Activated naive CD8-positive, alpha-beta T cell treated with anti-CD3 and anti-CD28 coated beads, Interleukin-2, amount 50 U/mL, for 24 hours (primary cell): Measurements from ENCODE around the gene AMZ2.
"Not testable (repeated sequence)": the region's sequence is repeated elsewhere in the genome, so short reads cannot be mapped to it uniquely, and the experiment has no call there.

Experiments
- ATAC-seq: fragments of 150-1000 bp; cut with Tn5 transposase; one replicate; pipeline ENCODE4 v1.10.0; 2021
- DNase-seq: peaks from one replicate; pipeline ENCODE4 v3.0.0; 2021
- H3K27ac Mint-ChIP-seq: one replicate; pipeline ENCODE4 v1.8.0; 2021; ENCODE audit warnings: mild to moderate bottlenecking, mixed read lengths
- H3K27me3 Mint-ChIP-seq: one replicate; pipeline ENCODE4 v1.8.0; 2021; ENCODE audit warnings: mixed read lengths
- H3K36me3 Mint-ChIP-seq: one replicate; pipeline ENCODE4 v1.8.0; 2021; ENCODE audit warnings: low read depth, mixed read lengths
- H3K4me1 Mint-ChIP-seq: one replicate; pipeline ENCODE4 v1.8.0; 2021; ENCODE audit warnings: mixed read lengths
- H3K4me3 Mint-ChIP-seq: one replicate; pipeline ENCODE4 v1.8.0; 2021; ENCODE audit warnings: mild to moderate bottlenecking, moderate library complexity, mixed read lengths
- H3K9me3 Mint-ChIP-seq: one replicate; pipeline ENCODE4 v1.8.0; 2021; ENCODE audit warnings: mixed read lengths

AMZ2 gene

DNA sequence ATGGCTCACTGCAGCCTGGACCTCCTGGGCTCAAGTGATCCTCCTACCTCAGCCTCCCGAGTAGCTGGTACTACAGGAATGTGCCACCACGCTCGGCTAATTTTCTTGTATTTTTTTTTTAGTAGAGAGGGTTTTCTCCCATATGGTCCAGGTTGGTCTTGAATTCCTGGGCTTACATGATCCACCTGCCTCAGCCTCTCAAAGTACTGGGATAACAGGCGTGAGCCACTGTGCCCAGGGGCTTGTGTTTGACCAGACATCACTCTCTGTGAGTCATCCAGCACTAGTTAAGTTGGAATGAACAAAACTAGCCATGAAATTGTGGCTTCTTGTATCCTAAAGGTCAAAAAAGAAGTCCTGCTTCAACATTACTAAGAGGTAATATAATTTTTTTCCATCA is 16.7 kb upstream of the AMZ2 start:
- not testable (repeated sequence) for ATAC-seq, H3K9me3 Mint-ChIP-seq, H3K27me3 Mint-ChIP-seq, H3K27ac Mint-ChIP-seq, DNase-seq, H3K4me3 Mint-ChIP-seq, H3K36me3 Mint-ChIP-seq
- H3K4me1 Mint-ChIP-seq, result peaks cover 64% of the 10 kb centered on the region

DNA sequence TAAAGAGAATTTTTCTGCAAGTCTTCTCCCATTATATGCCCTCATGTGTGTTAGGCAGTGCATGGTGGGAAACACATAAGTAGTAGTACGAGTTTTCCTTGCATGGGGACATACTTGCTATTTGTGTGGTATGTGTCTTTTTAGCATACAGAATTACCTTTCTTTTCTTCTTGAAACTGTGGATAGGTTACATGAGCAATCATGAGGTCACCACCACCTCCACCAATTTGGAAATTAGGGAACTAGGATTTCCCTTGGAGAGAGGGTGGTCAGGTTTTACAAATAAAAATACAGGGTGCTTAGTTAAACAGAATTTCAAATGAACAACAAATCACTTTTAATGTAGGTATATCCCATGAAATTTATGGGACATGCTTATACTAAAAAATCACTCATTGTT is 16.3 kb upstream of the AMZ2 start:
- H3K27ac Mint-ChIP-seq, result no peak overlapping the region
- DNase-seq, result no peak
- H3K27me3 Mint-ChIP-seq, result no peaks in the 10 kb centered on the region
- peaks cover 3% of the 10 kb centered on the region for H3K36me3 Mint-ChIP-seq
- H3K4me3 Mint-ChIP-seq, result no peak overlapping the region
- H3K9me3 Mint-ChIP-seq, result no peaks in the 10 kb centered on the region
- peaks cover 64% of the 10 kb centered on the region for H3K4me1 Mint-ChIP-seq
- no peak for ATAC-seq

DNA sequence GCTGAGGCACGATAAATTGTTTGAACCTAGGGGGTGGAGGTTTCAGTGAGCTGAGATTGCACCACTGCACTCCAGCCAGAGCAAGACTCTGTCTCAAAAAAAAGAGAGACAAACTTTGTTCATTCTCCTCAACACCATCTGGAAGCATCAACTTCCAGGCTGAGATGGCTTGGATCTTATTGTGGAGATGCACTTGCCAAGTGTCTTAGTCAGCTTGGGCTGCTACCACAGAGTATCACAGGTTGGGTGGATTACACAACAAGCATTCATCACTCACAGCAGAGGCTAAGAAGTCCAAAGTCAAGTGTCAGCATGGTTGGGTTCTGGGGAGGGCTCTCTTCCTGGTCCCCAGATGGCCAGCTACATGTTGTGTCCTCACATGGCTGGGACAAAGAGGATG is 15.1 kb upstream of the AMZ2 start:
- H3K36me3 Mint-ChIP-seq, ATAC-seq, DNase-seq, H3K27me3 Mint-ChIP-seq, H3K27ac Mint-ChIP-seq, H3K4me3 Mint-ChIP-seq, H3K9me3 Mint-ChIP-seq: not testable (repeated sequence)
- H3K4me1 Mint-ChIP-seq, result peaks cover 71% of the 10 kb centered on the region

DNA sequence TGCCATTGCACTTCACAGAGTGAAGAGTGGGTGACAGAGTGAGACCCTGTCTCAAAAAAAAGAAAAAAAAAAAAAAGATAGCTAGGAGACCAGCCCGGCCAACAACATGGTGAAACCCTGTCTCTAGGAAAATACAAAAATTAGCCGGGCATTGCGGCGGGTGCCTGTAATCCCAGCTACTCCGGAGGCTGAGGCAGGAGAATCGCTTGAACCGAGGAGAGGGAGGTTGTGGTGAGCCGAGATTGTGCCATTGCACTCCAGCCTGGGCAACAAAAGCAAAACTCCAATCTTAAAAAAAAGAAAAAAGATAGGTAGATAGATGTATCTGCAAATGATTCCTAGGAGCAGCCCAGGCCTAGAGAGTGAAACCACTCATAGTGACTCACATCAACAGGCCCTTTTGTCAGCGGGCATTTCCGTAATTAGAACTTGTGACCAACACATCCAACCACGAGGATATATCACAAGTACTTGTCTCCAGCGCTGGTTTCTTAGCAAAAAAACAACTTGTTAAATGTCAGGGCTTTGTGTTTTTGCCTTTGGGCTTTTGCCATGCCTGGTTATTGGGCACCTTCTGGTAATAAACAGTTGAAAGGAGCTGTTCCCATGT is 13.0 kb upstream of the AMZ2 start:
- H3K36me3 Mint-ChIP-seq, H3K9me3 Mint-ChIP-seq, H3K27me3 Mint-ChIP-seq: not testable (repeated sequence)
- Mint-ChIP-seq H3K27ac (peak overlapping the region; percentile 88), H3K4me1 (peaks cover 73% of the 10 kb centered on the region), H3K4me3 (peak overlapping the region; percentile 42)
- ATAC-seq (peak; percentile 67), DNase-seq (peak; percentile 46)

DNA sequence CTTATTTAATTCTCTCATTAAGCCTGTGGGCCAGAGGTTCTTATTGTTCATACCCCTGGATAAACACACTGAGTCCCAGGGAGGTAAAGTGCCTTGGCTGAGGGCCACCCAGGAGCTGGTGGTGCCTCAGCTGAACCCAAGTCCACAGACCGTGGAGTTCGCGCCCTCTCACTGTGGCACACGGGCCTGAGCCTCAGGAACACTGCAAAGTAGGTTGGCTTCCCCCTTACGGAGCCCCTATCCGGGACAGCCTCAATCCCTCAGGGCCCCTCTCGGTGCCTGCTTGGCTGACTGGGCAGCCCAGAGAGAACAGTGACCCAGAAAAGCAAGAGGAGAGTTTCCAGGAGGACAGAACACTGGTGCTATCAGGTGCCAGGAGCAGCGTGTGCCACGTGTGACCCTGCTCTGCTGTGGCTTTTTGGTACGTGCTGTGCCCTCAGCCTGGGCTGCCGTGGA is 12.5 kb upstream of the AMZ2 start:
- not testable (repeated sequence) for H3K36me3 Mint-ChIP-seq, DNase-seq, H3K27me3 Mint-ChIP-seq, H3K9me3 Mint-ChIP-seq
- ATAC-seq, result peak; percentile 4
- H3K4me1 Mint-ChIP-seq, result peaks cover 77% of the 10 kb centered on the region
- H3K27ac Mint-ChIP-seq, result peak overlapping the region; percentile 88
- H3K4me3 Mint-ChIP-seq, result peak overlapping the region; percentile 42

DNA sequence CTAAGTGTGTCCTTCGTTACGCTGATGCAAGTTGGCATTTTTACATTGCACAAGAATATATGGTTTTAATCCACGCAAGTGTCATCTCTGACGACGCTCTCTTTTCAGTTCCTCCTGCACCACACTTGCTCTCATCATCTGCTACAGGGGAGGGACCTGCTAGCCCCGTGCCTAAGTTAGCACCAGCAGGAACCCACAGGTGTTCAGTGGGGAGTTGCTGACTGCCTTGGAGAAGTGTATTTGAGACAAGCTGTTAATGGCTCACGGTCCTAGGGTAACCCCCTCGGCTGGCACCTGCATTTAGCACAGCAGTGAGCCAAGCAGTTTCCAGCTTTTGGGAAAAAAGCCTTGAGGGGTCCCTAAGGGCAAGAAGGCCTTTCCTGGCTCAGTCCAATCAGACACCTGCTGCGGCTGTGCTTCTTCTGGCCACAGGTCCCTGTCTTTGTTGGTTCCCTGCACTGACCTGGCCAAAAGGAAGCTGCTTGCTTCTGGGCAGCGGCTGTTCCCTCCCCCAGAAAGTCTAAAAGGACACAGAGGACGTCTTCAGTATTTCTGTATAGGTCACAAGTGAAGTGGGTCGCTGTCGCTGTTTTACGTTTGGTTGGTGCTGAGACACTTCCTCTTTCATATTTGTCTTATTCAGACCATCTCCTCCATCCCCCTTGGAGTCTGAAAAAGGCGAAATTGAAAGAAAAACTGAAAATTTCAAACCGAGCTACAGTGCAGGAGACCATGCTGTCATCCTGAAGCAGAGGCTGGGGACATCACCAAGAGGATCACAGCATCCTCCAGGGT is 10.3 kb upstream of the AMZ2 start:
- H3K9me3 Mint-ChIP-seq, H3K36me3 Mint-ChIP-seq, H3K27me3 Mint-ChIP-seq: not testable (repeated sequence)
- peak overlapping the region; percentile 94 for H3K27ac Mint-ChIP-seq
- H3K4me1 Mint-ChIP-seq, result peaks cover 70% of the 10 kb centered on the region
- DNase-seq (peak; percentile 48), ATAC-seq (peak; percentile 64)
- peak overlapping the region; percentile 77 for H3K4me3 Mint-ChIP-seq

DNA sequence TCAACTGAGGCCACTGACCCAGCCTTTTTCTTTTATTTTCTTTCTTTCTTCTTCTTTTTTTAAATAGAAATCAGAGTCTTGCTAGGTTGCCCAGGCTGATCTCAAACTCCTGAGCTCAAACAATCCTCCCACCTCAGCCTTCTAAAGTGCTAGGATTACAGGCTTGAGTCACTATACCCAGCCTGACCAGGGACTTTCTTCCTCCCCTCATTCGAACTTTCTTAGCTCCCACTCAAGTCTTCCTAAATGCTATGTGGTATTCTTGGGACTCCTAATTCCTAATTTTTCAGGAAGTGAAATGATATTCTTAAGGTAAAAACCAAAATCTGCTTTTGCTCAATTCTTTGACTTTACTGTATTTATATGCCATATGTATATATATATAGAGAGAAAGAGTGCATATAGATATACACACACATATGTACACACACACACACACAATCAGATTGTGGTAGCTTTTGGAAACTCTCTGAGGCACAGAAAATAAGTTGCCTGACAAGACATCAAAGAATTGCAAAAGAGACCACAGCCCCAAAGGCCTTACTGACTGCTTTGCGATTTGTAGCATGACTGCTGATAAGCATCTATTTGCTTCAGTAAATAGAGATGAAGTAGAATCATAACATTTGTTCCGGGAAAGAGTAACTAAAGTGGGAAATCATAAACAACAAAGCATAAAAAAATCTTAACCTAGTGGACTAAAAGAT is 9.5 kb upstream of the AMZ2 start:
- H3K4me3 Mint-ChIP-seq, result peak overlapping the region; percentile 77
- no peaks in the 10 kb centered on the region for H3K36me3 Mint-ChIP-seq
- H3K4me1 Mint-ChIP-seq, result peaks cover 66% of the 10 kb centered on the region
- DNase-seq (no peak), ATAC-seq (peak; percentile 35)
- peak overlapping the region; percentile 94 for H3K27ac Mint-ChIP-seq
- no peaks in the 10 kb centered on the region for H3K27me3 Mint-ChIP-seq
- H3K9me3 Mint-ChIP-seq, result no peaks in the 10 kb centered on the region

DNA sequence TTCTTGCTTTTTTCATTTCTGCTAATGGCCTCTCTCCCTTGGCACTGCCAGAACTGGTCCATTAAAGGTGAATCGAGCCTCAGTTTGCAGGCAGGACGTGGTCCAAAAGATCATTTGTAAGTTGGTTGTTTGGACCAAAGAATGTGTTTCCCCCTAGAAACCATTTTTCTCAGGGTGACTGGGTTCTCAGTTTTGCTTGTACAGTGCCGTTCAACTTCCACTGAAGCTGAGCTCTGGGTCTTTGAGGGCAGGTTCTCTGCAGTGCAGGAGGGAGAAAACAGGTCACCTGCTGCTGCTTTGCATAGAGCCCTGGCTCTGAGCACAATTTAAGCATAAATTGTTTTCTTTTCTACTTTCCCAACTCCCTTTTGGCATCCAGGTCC is 9.0 kb upstream of the AMZ2 start:
- H3K4me3 Mint-ChIP-seq, result peak overlapping the region; percentile 77
- DNase-seq, result no peak
- no peaks in the 10 kb centered on the region for H3K9me3 Mint-ChIP-seq
- peak overlapping the region; percentile 94 for H3K27ac Mint-ChIP-seq
- no peaks in the 10 kb centered on the region for H3K27me3 Mint-ChIP-seq
- H3K4me1 Mint-ChIP-seq, result peaks cover 63% of the 10 kb centered on the region
- H3K36me3 Mint-ChIP-seq, result no peaks in the 10 kb centered on the region
- peak; percentile 34 for ATAC-seq

DNA sequence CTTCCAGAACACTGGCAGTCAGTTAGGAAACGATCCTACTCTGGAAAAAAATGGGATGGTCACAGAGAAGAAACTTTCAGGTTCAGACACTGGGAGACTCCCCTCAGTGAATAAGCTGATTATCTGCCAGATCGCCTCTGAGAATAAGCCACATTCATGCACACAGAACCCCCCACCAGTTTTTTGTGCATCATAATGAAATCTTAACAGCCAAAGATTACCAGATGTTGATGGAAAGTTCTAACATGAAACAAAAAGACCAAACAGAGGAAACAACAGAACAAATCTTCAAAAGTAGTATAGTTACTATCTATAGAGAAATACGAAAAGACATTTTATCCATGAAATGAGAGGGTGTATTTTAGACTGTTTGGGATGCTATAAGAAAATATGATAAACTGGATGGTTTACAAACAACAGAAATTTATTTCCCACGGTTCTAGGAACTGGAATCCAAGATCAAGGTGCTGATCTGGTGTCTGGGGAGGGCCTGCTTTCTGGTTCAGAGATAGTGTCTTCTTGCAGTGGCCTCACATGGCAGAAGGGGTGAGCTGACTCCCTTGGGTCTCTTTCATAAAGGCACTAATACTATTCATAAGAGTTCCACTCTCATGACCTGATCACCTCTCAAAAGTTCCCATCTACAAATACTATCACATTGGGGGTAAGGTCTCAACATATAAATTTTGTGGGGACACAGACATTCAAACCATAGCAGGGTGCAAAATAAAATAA is 8.0 kb upstream of the AMZ2 start:
- ATAC-seq, result no peak
- no peaks in the 10 kb centered on the region for H3K36me3 Mint-ChIP-seq
- no peaks in the 10 kb centered on the region for H3K27me3 Mint-ChIP-seq
- H3K27ac Mint-ChIP-seq, result peak overlapping the region; percentile 94
- DNase-seq, result no peak
- H3K9me3 Mint-ChIP-seq, result no peaks in the 10 kb centered on the region
- H3K4me1 Mint-ChIP-seq, result peaks cover 55% of the 10 kb centered on the region
- H3K4me3 Mint-ChIP-seq, result peak overlapping the region; percentile 77

DNA sequence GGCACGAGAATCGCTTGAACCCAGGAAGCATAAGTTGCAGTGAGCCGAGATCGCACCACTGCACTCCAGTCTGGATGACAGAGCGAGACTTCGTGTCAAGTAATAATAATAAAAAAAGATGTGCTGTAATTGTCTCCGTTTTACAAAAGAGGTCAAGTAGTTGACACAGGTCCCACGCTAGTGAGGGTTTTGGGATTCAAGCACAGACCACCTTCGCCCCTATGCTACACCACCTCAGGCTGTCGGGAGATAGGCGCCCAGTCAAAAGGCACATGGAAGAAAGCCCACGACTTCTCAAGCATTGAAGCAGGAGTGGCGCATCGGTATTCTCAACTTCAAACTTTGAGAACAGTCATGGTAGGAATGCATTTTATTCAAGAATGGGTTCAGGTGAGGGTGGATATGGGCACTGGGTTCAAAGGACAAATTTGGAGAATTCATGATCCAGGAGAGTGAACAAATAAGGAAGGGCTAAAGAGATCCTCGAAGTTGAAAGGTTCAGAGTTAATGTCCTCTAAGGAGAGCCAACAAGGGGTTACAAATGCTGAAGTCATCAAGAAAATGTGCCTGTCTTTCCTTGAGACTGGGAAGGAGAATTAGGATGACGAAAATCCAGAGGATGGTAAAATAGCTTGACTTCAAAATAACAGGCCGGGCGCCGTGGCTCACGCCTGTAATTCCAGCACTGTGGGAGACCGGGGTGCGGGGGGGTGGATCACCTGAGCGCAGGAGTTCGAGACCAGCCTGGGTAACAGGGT is 1.4 kb upstream of the AMZ2 start:
- Mint-ChIP-seq H3K9me3 (no peaks in the 10 kb centered on the region), H3K4me3 (peak overlapping the region; percentile 83), H3K27me3 (no peaks in the 10 kb centered on the region), H3K36me3 (peaks cover 17% of the 10 kb centered on the region), H3K27ac (peak overlapping the region; percentile 89), H3K4me1 (peaks cover 38% of the 10 kb centered on the region)
- DNase-seq (no peak), ATAC-seq (no peak)

DNA sequence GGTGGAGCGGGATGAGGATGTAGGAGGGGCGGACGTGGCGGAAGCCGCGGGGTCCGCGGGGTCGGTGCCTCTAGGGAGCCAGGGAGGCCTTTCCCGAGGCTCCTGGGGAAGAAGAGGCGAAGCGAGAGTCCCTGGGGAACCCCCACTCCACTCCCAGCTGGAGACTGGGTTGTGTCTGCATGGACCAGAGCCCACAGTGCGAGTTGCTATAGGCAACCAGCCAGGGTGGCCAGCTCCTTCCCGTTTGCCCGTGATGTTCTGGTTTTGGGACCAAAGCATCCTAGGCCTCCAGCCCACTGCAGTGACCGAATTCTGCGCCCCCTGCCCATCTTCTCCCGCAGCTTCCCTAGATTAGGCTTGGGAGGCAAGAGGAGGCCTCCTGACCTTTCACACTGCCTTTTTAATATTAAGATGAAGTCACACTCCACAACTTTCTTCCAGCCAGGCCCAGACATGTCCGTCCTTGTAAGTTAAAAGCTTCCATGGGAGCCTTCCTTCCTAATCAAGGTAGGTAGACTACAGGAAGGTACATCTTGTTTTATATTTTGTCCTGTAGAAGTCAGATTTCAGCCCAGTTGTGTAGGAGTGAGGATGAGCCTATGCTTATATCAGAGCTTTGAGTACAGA is 469 bp downstream of the AMZ2 start:
- no peaks in the 10 kb centered on the region for H3K27me3 Mint-ChIP-seq
- peaks cover 51% of the 10 kb centered on the region for H3K4me1 Mint-ChIP-seq
- peak overlapping the region; percentile 97 for H3K27ac Mint-ChIP-seq
- peak overlapping the region; percentile 83 for H3K4me3 Mint-ChIP-seq
- DNase-seq (no peak), ATAC-seq (peak; percentile 47)
- peaks cover 32% of the 10 kb centered on the region for H3K36me3 Mint-ChIP-seq
- no peaks in the 10 kb centered on the region for H3K9me3 Mint-ChIP-seq

DNA sequence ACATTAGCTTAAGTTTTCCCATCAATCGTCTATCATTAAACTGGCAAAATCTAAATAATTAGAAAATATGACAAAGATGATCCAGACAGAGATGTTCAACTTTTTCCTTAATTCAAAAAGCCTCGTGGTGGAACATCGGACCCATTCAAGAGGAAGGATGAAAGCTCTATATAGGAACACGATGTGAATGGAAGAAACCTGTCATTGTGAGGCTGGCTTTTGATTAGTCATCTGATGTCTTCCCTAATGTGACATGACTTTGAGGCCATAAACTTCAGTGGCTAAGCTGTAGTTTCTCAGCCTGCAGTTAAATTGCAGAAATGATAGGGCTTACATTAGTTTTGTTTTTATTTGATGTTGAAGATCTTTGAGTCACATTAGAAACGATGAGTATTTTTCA is 1.0 kb downstream of the AMZ2 start:
- Mint-ChIP-seq H3K4me3 (peak overlapping the region; percentile 83), H3K4me1 (peaks cover 57% of the 10 kb centered on the region), H3K9me3 (no peaks in the 10 kb centered on the region), H3K27ac (peak overlapping the region; percentile 97), H3K27me3 (no peaks in the 10 kb centered on the region), H3K36me3 (peaks cover 36% of the 10 kb centered on the region)
- DNase-seq, result no peak
- peak; percentile 31 for ATAC-seq

DNA sequence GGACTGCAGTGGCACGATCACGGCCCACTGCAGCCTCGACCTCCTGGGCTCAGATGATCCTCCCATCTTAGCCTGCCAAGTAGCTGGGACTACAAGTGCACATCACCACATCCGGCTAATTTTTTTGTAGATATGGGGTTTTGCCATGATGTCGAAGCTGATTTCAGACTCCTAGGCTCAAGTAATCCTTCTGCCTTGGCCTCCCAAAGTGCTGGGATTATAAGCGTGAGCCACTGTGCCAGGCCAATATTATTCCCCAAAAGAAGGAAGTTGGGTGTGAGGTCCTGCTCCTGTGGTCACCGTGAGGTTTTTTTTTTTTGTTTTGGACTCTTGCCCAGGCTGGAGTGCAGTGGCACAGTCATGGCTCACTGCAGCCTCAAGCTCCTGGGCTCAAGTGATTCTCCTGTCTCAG is 1.5 kb downstream of the AMZ2 start:
- Mint-ChIP-seq H3K9me3 (no peaks in the 10 kb centered on the region), H3K27ac (peak overlapping the region; percentile 97), H3K4me3 (peak overlapping the region; percentile 83), H3K4me1 (peaks cover 61% of the 10 kb centered on the region), H3K27me3 (no peaks in the 10 kb centered on the region), H3K36me3 (peaks cover 41% of the 10 kb centered on the region)
- ATAC-seq (no peak), DNase-seq (no peak)
